ENCODE data around the gene ACADS.

The ACADS gene

DNA sequence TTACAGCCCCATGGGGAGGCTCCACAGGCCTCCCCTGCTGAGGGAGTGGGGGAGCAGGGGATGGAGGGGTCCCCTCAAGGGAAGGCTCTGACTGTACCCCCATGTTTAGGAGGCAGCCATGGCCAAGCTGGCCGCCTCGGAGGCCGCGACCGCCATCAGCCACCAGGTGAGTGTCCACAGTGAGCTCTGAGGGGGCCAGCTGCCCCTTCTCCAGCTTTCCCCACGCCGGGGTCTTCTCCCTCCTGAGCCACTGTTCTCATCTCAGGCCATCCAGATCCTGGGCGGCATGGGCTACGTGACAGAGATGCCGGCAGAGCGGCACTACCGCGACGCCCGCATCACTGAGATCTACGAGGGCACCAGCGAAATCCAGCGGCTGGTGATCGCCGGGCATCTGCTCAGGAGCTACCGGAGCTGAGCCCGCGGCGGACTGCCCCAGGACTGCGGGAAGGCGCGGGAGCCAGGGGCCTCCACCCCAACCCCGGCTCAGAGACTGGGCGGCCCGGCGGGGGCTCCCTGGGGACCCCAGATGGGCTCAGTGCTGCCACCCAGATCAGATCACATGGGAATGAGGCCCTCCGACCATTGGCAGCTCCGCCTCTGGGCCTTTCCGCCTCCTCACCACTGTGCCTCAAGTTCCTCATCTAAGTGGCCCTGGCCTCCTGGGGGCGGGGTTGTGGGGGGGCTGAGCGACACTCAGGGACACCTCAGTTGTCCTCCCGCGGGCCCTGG, 13.6 kb downstream of the ACADS start:
- H3K27ac ChIP-seq, result no peak overlapping the region
- TF ChIP-seq, protein P1, sequence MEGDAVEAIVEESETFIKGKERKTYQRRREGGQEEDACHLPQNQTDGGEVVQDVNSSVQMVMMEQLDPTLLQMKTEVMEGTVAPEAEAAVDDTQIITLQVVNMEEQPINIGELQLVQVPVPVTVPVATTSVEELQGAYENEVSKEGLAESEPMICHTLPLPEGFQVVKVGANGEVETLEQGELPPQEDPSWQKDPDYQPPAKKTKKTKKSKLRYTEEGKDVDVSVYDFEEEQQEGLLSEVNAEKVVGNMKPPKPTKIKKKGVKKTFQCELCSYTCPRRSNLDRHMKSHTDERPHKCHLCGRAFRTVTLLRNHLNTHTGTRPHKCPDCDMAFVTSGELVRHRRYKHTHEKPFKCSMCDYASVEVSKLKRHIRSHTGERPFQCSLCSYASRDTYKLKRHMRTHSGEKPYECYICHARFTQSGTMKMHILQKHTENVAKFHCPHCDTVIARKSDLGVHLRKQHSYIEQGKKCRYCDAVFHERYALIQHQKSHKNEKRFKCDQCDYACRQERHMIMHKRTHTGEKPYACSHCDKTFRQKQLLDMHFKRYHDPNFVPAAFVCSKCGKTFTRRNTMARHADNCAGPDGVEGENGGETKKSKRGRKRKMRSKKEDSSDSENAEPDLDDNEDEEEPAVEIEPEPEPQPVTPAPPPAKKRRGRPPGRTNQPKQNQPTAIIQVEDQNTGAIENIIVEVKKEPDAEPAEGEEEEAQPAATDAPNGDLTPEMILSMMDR (IDR thresholded peaks at IDR 0.05; ENCODE audit: low read depth, low read length), result no peak
- no peak for DNase-seq

DNA sequence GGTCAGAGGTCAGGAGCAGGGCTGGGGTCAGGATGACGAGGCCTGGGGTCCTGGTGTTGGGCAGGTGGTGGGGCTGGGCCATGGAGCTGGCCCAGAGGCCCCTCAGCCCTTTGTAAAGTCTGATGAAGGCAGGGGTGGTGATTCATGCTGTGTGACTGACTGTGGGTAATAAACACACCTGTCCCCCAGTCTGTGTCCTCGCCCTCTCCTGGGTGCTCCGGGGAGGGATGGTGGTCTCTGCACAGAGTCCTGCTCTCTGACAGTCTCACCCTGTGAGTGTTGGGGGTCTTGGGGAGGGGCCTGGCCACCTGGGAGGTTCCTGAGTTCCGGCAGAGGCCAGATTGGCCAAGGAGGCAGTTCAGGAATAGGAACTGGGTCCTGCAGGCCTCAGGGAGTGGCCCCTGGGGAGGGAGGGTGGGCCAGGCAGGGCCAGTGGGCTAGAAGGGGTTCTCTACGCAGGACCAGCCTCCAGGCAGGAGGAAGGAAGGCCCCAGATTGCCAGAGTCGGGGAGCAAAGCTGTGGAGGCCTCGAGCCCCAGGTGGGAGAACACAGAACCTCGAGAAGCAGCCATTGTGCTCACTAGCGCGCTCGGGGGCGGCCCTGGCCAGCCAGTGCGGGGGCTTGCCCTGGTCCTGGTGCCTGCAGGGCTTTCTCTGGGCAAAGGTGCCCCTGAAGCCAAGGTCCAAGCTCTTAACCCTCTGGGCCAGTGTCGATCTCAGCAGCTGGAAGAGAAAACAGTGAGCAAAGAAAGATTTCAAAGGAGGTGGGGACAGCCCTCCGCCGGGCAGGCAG, 14.4 kb downstream of the ACADS start:
- Histone ChIP-seq H3K27ac (no peak overlapping the region), H3K9me3 (ENCODE audit: severe bottlenecking) (no peaks in the 10 kb centered on the region), H3K27me3 (ENCODE audit: insufficient read depth, low read depth, severe bottlenecking) (no peaks in the 10 kb centered on the region), H3K4me3 (ENCODE audit: low read depth, low read length) (no peak overlapping the region), H3K36me3 (no peaks in the 10 kb centered on the region)
- TF ChIP-seq, protein P1 (IDR thresholded peaks at IDR 0.05; ENCODE audit: low read depth, low read length), result no peak
- no peak for DNase-seq

More for the DNA sequence above, 13.6 kb downstream of the ACADS start:
- Histone ChIP-seq H3K27me3 (ENCODE audit: insufficient read depth, low read depth, severe bottlenecking) (no peaks in the 10 kb centered on the region), H3K9me3 (ENCODE audit: severe bottlenecking) (no peaks in the 10 kb centered on the region), H3K36me3 (no peaks in the 10 kb centered on the region), H3K4me3 (ENCODE audit: low read depth, low read length) (no peak overlapping the region)

DNA sequence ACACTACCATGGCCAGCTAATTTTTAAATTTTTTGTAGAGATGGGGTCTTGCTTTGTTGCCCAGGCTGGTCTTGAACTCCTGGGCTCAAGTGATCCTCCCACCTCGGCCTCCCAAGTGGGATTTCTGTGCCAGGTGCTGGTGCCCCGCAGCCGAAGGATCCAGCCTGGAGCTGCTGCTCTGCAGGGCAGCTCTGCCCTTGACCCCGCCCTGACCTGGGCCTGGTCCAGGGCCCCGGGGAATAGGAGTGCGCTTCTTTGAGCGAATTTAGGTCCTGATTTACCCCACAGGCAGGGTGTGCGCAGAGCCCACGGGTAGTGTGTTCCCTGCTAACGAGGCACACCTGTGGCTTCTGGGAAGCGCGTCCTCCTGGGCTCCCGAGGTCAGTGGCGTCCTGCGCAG, 15.2 kb downstream of the ACADS start:
- Histone ChIP-seq H3K4me3 (ENCODE audit: low read depth, low read length) (no peak overlapping the region), H3K9me3 (ENCODE audit: severe bottlenecking) (no peaks in the 10 kb centered on the region), H3K27ac (no peak overlapping the region), H3K27me3 (ENCODE audit: insufficient read depth, low read depth, severe bottlenecking) (no peaks in the 10 kb centered on the region), H3K36me3 (no peaks in the 10 kb centered on the region)
- TF ChIP-seq, protein P1 (IDR thresholded peaks at IDR 0.05; ENCODE audit: low read depth, low read length), result no peak
- no peak for DNase-seq

DNA sequence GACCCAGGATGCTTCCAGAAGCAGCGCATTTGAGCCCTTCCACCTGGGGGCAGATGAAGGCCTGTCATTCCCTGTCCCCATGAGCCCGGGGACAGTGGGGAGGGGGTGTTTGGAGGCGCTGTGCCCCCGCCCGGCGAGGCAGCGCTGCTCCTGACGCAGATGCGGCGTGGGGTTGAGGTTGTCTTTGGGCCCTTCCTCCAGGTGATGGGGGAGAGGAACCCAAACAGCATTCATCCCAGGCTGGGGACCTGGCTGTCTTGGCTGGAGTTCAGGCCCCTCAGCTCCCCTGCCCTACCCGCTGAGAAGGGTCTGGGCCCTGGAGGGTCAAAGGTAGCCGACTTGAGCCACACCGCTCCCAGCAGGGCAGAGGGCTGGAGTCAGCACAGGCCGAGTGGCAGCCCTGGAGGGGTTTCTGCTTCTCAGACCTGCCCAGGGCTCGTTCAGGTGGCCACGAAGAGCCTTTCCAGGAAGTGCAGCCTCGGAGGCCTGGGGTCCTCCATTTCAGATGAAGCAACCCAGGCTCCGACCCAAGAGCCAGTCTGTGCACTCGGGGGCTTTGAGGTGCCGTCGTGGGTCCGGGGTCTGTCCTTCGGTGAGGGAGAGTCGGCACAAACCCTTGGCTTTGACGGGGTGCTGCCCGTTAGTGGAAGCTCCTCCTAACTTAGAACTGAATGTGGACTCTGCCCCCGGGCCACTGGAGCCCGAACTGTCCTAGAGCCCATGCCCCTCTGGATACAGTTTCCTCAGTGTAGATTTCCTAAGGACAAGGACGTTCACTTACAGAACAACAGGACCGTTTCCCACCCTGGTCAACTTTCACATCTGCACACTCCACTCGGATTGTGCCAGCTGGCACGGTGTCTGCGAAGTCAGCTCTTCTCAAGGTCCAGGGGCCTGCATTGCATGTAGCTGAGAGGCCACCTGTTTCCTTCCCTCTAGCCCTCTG, 16.1 kb downstream of the ACADS start:
- no peak overlapping the region for H3K27ac ChIP-seq
- no peak for DNase-seq

DNA sequence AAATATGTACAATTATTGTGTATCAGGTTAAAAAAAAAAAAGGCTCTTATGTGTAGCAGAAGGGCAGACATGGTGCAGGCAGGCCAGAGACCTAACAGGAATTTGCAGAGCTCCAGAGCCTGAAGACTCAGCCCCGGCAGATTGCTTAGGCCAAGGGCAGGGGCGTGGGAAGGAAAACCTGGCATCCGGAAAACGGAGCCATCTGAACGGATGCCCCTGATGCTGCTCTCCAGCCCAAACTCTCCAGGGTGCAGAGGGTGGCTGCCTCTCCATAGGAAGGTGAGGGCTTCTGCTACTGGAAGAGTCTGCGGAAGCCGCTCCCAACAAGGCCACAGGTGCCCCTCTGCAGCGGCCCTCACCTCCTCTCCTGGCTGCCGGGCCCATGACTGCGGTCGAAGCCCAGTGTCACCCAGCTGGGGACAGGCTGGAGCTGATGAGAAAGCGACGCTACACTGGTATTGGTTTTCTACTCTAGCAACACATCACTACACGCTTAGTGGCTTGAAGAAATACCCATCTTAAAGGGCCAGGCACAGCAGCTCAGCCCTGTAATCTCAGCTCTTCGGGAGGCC, 19.4 kb downstream of the ACADS start:
- Histone ChIP-seq H3K9me3 (ENCODE audit: severe bottlenecking) (no peaks in the 10 kb centered on the region), H3K4me3 (ENCODE audit: low read depth, low read length) (no peak overlapping the region), H3K27me3 (ENCODE audit: insufficient read depth, low read depth, severe bottlenecking) (no peaks in the 10 kb centered on the region), H3K27ac (no peak overlapping the region), H3K36me3 (no peaks in the 10 kb centered on the region)
- DNase-seq, result no peak
- TF ChIP-seq, protein P1 (IDR thresholded peaks at IDR 0.05; ENCODE audit: low read depth, low read length), result no peak

More for the DNA sequence above, 16.1 kb downstream of the ACADS start:
- Histone ChIP-seq H3K4me3 (ENCODE audit: low read depth, low read length) (no peak overlapping the region), H3K27me3 (ENCODE audit: insufficient read depth, low read depth, severe bottlenecking) (no peaks in the 10 kb centered on the region), H3K9me3 (ENCODE audit: severe bottlenecking) (no peaks in the 10 kb centered on the region), H3K36me3 (no peaks in the 10 kb centered on the region)
- TF ChIP-seq, protein P1 (IDR thresholded peaks at IDR 0.05; ENCODE audit: low read depth, low read length), result no peak

Measured in WERI-Rb-1 (cell line).